ENCODE data around the gene ZNF23.

ZNF23 gene

GRCh38 chr16:71426880-71427615 lies 35.0 kb downstream of the ZNF23 start:
- no peak for DNase-seq (ENCODE audit: low read depth in 3 of 3)

DNA sequence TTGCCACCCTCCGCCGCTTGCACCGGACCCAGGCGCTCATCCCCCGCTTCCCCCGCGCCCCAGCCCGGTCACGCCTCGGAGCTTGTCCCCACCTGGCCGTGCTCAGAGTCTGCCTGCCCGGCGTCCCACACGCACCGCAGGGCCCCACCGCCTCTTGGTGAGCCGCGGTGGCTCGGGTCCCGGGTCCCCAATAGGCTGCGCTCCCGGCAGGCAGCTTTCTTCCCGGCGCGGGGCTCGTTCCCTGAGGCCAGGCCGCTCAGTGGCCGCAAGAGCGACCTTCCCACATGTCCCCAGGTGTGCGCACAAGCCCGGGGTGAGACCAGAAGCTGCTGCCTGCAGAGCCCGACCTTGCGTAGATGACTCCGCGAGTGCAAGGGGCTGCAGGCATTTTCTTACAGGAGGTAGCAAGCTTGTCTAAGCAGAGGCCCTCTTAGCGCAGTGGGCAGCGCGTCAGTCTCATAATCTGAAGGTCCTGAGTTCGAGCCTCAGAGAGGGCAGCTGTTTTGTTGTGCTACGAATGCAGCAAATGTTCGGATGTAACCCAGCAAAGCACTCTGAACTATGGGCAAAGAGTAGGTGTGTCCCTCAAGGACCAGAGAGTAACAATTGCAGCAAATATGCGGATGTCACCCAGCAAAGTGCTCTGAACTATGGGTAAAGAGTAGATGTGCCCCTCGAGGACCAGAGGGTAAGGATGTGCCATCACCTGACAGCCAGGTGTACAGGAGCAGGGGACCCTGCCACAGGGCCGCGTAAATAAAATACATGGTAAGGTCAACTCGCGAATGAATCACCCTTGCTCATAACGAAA lies 35.8 kb downstream of the ZNF23 start:
- DNase-seq (ENCODE audit: low read depth in 3 of 3): peak in 1 of 3 donors; percentile 31

- no peak for DNase-seq (ENCODE audit: low read depth in 3 of 3)
Observed at GRCh38 chr16:71425746-71426068, 36.3 kb downstream of the ZNF23 start.

DNA sequence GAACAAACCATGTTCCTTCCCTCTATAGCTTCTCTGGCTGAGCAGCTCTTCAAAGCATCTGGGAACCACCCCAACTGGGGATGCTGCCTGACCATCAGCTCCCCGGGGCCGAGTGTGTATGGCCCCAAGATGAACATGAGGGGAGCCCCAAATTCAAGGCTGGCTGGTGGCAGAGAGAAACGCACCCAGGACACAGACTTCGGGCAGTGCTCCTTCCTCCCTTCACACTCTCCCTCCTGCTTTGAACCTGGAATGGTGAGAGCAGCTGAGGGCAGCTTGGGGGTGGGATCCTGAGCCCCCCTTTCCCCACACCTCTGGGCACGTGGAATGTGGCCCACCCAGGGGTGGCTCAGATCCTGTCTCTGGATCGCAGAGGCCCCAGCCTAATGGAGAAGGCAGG lies 37.4 kb downstream of the ZNF23 start:
- DNase-seq (ENCODE audit: low read depth in 3 of 3): no peak

GRCh38 chr16:71423865-71424264 lies 38.2 kb downstream of the ZNF23 start:
- no peak for DNase-seq (ENCODE audit: low read depth in 3 of 3)

DNA sequence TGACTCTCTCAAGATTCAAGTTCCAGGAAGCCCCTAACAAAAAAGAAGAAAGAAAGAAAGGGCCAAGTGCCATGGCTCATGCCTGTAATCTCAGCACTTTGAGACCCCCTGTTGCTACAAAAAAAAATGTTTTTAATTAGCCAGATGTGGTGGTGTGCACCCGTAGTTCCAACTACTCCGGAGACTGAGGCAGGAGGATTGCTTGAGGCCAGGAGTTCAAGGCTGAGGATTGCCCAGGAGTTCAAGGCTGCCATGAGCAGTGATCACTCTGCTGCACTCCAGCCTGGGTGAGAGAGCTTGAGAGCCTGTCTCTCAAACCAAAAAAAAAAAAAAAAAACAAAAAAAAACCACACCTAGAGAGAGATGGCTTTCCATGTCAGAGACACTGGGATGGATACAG lies 39.0 kb downstream of the ZNF23 start:
- no peak for DNase-seq (ENCODE audit: low read depth in 3 of 3)

- peak in 1 of 3 donors; percentile 23 for DNase-seq (ENCODE audit: low read depth in 3 of 3)
Observed at GRCh38 chr16:71421911-71422310, 40.1 kb downstream of the ZNF23 start.

DNA sequence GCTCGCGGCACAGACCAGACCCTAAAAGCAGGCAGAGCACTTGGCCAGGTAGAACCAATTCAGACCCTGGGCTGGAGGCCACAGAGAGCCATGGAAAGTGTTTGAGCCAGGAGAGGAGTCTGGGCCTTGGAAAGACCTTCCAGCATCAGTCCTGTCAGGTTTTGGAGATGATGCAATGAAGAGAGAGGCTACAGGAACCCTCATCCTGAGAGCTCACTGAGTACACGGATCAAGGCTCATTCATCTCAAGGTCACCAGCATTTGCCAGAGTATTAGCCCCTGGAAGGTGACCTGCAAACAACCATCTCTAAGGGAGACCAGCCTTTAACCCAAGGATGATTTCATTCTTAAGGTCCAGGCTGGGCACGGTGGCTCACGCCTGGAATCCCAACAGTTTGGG lies 48.0 kb downstream of the ZNF23 start:
- DNase-seq (ENCODE audit: low read depth in 3 of 3): no peak

GRCh38 chr16:71413341-71413740 lies 48.7 kb downstream of the ZNF23 start:
- DNase-seq (ENCODE audit: low read depth in 3 of 3): no peak

- peak; percentile 34 to 66 (median 61) for DNase-seq (ENCODE audit: low read depth in 3 of 3)
Observed at GRCh38 chr16:71412270-71413160, 49.5 kb downstream of the ZNF23 start.

- DNase-seq (ENCODE audit: low read depth in 3 of 3): no peak
Observed at GRCh38 chr16:71410146-71410545, 51.9 kb downstream of the ZNF23 start.

GRCh38 chr16:71409011-71409775 lies 52.9 kb downstream of the ZNF23 start:
- no peak for DNase-seq (ENCODE audit: low read depth in 3 of 3)

DNA sequence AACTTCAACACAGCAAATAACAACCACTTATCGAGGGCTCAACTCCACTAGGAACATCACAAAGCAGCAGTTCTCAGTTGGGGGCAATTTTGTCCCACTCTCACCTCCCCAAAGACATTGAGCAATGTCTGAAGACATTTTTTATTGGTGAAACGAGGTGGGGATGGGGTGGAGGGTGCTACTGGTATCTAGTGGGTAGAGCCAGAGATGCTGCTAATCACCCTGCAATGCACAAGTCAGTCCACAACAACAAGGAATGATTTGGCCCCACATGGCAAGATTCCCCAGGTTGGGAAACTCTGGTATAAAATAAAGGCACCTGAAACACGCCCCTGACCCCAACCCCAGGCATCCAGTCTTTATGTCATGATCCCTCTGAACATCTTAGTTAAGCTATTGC lies 53.5 kb downstream of the ZNF23 start:
- no peak for DNase-seq (ENCODE audit: low read depth in 3 of 3)

- DNase-seq (ENCODE audit: low read depth in 3 of 3): no peak
Observed at GRCh38 chr16:71407731-71408130, 54.3 kb downstream of the ZNF23 start.

DNA sequence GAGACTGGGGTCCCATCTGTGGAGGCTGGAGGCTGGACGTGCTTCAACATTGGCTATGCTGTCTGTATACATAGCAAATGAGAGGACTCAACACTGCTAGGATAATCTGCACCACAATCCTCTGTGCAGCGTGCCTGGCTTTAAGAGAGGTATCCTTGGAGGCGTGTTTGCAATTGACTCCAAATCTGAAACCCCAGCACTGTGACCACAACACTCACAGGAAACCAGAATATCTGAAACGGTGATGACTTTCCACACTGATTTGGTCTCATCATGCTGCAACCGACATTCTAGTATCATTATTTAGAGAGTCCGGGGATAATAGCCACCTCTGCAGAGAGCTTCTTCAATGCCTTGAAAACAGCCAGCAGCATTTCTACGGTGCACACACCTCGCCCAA lies 55.3 kb downstream of the ZNF23 start:
- no peak for DNase-seq (ENCODE audit: low read depth in 3 of 3)

DNA sequence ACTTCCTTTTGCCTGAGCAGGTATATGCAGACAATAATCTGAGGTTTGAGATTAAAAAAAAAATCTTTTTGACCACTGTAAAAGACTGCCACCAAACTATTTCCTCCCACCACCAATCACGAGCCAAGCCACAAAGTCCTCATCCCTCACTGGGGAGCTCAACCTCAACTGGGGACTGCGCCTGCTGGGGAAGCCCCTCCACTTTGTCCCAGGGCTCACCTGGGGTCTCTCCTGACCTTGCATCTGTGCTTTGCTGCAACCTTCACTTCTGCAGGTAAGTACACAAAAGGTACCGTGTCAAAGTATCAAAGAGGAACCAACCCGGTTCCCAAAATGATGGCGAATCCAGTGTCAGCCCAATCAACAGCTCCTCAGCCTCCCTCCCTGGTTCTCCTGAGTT lies 55.7 kb downstream of the ZNF23 start:
- DNase-seq (ENCODE audit: low read depth in 3 of 3): no peak

- DNase-seq (ENCODE audit: low read depth in 3 of 3): no peak
Observed at GRCh38 chr16:71404364-71404763, 57.7 kb downstream of the ZNF23 start.

GRCh38 chr16:71402674-71403073 lies 59.4 kb downstream of the ZNF23 start:
- no peak for DNase-seq (ENCODE audit: low read depth in 3 of 3)

DNA sequence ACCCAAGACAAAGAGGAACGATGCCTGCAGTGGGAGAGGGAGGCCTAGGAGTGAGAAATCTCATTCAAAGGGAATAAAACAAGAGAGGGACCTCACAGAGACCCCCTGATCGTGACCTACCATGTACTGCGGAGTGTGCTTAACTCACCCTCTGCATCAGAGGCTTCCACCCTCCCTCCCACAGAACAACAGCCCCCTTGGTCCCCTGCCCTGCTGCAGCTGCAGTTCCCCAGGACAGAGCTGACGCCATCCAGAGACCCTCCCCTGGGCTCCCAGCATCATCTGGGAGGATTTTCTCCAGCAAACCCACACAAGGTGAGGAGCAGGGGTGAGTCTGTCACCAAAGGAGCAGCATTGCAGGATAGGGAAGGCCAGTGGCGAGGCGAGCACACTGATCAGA lies 60.0 kb downstream of the ZNF23 start:
- DNase-seq (ENCODE audit: low read depth in 3 of 3): no peak

- DNase-seq (ENCODE audit: low read depth in 3 of 3): no peak
Observed at GRCh38 chr16:71399801-71400563, 62.1 kb downstream of the ZNF23 start.

Measured in stimulated activated CD4-positive, alpha-beta T cell treated with anti-CD3 and anti-CD28 coated beads, TNF-alpha, amount 100 ng/mL, for 48 hours (primary cell).